Measurements from ENCODE around the gene IL18BP. TPM values are rescaled to one million over a fixed set of nuclear protein-coding genes. Genes with fewer than 3 reads are reported as not detected.

The IL18BP gene
- total and polyA plus RNA-seq, 2 donors (not counting 3 experiments of a cell fraction or from before 2014, with no cell fraction given), result 12.9 to 20.1 TPM

DNA sequence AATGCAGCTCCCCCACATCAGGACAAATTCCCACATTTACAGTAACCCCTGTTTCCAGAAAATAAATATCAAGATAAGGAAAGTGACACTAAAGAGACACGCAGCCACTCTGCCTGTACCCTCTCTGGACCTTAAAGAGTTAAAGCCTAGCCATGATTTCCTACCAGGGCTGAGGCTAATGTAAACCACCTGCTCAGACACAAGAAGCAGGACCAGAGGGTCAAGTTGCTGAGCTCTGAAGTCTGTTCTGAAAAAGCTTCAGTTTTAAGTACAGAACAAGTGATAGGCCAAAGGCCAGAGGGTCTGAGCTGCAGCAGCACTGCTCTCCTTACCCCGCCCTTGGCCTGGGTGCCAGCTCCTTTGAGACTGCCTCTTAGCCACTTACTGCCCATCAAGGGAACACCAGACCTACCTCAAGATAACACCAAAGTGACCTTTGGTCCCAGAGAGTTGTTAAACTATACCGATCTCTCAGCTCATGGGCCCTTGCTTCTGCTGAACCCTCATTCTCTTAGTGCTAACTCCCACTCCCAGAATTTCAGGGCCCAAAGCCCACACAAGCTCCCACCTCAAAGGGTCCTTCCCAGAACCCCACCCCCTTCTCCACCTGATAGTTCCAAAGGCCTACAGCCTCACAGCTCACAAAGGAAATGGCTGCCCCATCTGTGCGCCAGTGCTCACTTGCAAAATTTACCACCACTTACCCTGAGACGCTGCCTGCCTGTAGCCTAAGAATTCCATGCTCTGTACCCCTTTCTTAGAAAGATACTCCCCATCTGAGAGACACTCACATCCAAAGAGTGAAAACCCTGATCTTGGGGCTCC lies 40.5 kb downstream of the IL18BP start:
- Histone ChIP-seq H3K36me3 (ENCODE audit: control insufficient read depth in 2 of 2, extremely low read depth in 1 of 2, insufficient read depth in 2 of 2, low read length in 2 of 2) (peaks cover 2% of the 10 kb centered on the region in 2 experiments), H4K20me1 (replicated peaks; ENCODE audit: control insufficient read depth, extremely low read depth, insufficient read depth, low read length) (peaks cover 4% of the 10 kb centered on the region), H3K27ac (ENCODE audit: insufficient read depth, low read depth, low read length) (peak overlapping the region; percentile 90), H3K79me2 (ENCODE audit: control insufficient read depth, insufficient read depth, low read length) (peaks cover 62% of the 10 kb centered on the region), H2AFZ (ENCODE audit: low read depth, low read length) (no peak overlapping the region), H3K4me3 (replicated peaks in 1 of 3; ENCODE audit: insufficient read depth in 1 of 3, low read depth in 1 of 3, low read length in 3 of 3) (peak overlapping the region in 2 of 3 experiments; percentile 58 to 66), H3K4me2 (ENCODE audit: insufficient read depth, low read length) (peak overlapping the region; percentile 71), H3K4me1 (ENCODE audit: control insufficient read depth, extremely low read depth, insufficient read depth, low read length) (peaks cover 38% of the 10 kb centered on the region), H3K27me3 (ENCODE audit: control insufficient read depth in 2 of 2, insufficient read depth in 2 of 2, low read length in 2 of 2) (no peaks in the 10 kb centered on the region), H3K9me1 (replicated peaks; ENCODE audit: control insufficient read depth, extremely low read depth, insufficient read depth, low read length) (no peaks in the 10 kb centered on the region), H3K9ac (replicated peaks; ENCODE audit: extremely low read depth, insufficient read depth, low read length) (peak overlapping the region; percentile 92), H3K9me3 (replicated peaks; ENCODE audit: control insufficient read depth, insufficient read depth, low read length) (no peaks in the 10 kb centered on the region)
- intact Hi-C loops (cut with micrococcal nuclease) (no loop called here), dilution Hi-C loops (cut with MboI; ENCODE audit: extremely low pct_ligation_motif_present, low sequenced_read_pairs) (no loop called here)
- DNase-seq (ENCODE audit: low read depth, low spot score) (peak; percentile 17), FAIRE-seq (no peak)
- TF ChIP-seq, protein P1, sequence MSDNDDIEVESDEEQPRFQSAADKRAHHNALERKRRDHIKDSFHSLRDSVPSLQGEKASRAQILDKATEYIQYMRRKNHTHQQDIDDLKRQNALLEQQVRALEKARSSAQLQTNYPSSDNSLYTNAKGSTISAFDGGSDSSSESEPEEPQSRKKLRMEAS (IDR thresholded peaks at IDR 0.05; ENCODE audit: insufficient read depth, insufficient read length), result no peak
- TF ChIP-seq JUN (IDR thresholded peaks at IDR 0.05; ENCODE audit: borderline replicate concordance, insufficient read depth, insufficient read length, low read depth), result no peak
- no peak for TF ChIP-seq POLR2AphosphoS5 (IDR thresholded peaks at IDR 0.05; ENCODE audit: insufficient read depth, low read depth, low read length)
- TF ChIP-seq FOS (IDR thresholded peaks at IDR 0.05; ENCODE audit: borderline replicate concordance, insufficient read depth, low read length), result no peak
- TF ChIP-seq, protein P2, sequence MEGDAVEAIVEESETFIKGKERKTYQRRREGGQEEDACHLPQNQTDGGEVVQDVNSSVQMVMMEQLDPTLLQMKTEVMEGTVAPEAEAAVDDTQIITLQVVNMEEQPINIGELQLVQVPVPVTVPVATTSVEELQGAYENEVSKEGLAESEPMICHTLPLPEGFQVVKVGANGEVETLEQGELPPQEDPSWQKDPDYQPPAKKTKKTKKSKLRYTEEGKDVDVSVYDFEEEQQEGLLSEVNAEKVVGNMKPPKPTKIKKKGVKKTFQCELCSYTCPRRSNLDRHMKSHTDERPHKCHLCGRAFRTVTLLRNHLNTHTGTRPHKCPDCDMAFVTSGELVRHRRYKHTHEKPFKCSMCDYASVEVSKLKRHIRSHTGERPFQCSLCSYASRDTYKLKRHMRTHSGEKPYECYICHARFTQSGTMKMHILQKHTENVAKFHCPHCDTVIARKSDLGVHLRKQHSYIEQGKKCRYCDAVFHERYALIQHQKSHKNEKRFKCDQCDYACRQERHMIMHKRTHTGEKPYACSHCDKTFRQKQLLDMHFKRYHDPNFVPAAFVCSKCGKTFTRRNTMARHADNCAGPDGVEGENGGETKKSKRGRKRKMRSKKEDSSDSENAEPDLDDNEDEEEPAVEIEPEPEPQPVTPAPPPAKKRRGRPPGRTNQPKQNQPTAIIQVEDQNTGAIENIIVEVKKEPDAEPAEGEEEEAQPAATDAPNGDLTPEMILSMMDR (IDR thresholded peaks at IDR 0.05; ENCODE audit: extremely low read depth in 1 of 2, insufficient read depth in 1 of 2, low read depth in 1 of 2, low read length in 2 of 2), result no peak
- TF ChIP-seq GATA2 (IDR thresholded peaks at IDR 0.05; ENCODE audit: insufficient read depth, insufficient read length, low read depth, low read length), result no peak
- no peak for TF ChIP-seq EZH2 (IDR thresholded peaks at IDR 0.05; ENCODE audit: borderline replicate concordance, low read depth, low read length, severe bottlenecking)
- no peak for TF ChIP-seq MYC (IDR thresholded peaks at IDR 0.05; ENCODE audit: low read depth, low read length)
- no peak for TF ChIP-seq POLR2A (IDR thresholded peaks at IDR 0.05; ENCODE audit: low read depth, low read length)
- ChIA-PET CTCF (interaction anchor here (0.8 to 5.2 kb wide), 10 partner anchors 12 to 392 kb away, joined by 3 to 89 read pairs (median 4); no protein-coding TSS in a partner anchor), POLR2A (interaction anchor here (1.3 to 2.6 kb wide), 3 partner anchors 10 to 31 kb away, joined by 3 to 7 read pairs (median 5); no protein-coding TSS in a partner anchor)
- no TSS peak for BruUV-seq (replicated peaks)
